ENCODE measurements around the gene STAG1. TPM values are rescaled to one million over a fixed set of nuclear protein-coding genes. Genes with fewer than 3 reads are reported as not detected.

Gene STAG1
- total RNA-seq: 44.9 and 45.8 TPM in 2 replicates

GRCh38 chr3:136752172-136752421 is at the start of gene STAG1:
Gene STAG1 (minus strand): TSS chr3:136752378. CDS start chr3:136630898, 121,480 bp downstream.

Other genes starting within 250 kb of the STAG1 start
- 8.2 and 11.7 TPM in 2 replicates for gene SLC35G2, start 66.7 kb upstream of the STAG1 start, total RNA-seq
- 52.0 and 53.9 TPM in 2 replicates for gene NCK1, start 109.8 kb upstream of the STAG1 start, total RNA-seq
- 2.7 and 12.5 TPM in 2 replicates for gene IL20RB, start 205.6 kb upstream of the STAG1 start, total RNA-seq